HG03064 (cell line): ENCODE results near the gene ODAD3.
"Not testable (repeated sequence)": the region's sequence is repeated elsewhere in the genome, so short reads cannot be mapped to it uniquely, and the experiment has no call there.

ENCODE experiments used
- ATAC-seq: cut with Tn5 transposase; IDR thresholded peaks from one replicate; pipeline ENCODE4 v1.9.1; 2021; ENCODE audit warnings: low read depth; ENCODE audit not compliant: unreplicated experiment

Gene ODAD3

DNA sequence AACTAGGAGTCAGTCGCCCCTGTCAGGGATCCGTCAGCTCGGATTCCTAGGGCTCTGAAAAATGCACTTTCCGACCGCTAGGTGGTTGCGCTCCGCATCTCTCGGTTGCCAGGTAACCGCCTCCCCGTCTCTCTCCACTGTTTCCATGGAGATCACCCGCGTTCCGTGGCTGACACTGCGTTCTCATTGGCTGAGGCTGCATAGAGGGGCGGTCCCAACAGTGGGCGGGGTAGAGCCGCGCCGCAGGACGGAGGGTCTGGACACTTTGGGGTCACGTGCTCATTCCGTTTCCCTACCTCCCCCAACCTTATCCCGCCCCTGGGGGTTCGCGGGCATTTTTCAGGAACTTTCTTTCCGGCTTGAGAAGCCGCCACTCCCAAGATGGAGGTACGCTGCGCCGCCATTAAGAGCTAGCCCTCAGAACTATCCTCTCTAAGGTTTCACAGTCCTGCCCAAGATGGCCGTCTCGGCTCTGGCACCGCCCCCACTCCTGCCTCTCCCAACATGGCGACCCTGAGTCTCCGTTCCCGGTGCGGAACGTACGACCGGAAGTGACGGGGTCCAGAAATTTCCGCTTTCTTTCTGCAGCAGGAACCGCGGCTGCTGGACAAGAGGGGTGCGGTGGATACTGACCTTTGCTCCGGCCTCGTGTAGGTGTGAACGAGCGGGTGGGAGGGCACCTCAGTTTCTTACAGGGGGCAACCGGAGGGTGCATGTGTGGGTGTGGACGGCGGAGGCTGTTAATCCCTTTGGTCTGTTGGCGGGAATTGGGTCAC lies at the start of gene ODAD3, which contains the start of gene PRKCSH:
Gene ODAD3 (minus strand): TSS at position 65 of the 776 bp plus-strand sequence. CDS start 105 bp downstream, outside the sequence.
Gene PRKCSH (plus strand): TSS at position 579 of the 776 bp plus-strand sequence. CDS start 483 bp downstream, outside the sequence.
- ATAC-seq = peak; percentile 83

DNA sequence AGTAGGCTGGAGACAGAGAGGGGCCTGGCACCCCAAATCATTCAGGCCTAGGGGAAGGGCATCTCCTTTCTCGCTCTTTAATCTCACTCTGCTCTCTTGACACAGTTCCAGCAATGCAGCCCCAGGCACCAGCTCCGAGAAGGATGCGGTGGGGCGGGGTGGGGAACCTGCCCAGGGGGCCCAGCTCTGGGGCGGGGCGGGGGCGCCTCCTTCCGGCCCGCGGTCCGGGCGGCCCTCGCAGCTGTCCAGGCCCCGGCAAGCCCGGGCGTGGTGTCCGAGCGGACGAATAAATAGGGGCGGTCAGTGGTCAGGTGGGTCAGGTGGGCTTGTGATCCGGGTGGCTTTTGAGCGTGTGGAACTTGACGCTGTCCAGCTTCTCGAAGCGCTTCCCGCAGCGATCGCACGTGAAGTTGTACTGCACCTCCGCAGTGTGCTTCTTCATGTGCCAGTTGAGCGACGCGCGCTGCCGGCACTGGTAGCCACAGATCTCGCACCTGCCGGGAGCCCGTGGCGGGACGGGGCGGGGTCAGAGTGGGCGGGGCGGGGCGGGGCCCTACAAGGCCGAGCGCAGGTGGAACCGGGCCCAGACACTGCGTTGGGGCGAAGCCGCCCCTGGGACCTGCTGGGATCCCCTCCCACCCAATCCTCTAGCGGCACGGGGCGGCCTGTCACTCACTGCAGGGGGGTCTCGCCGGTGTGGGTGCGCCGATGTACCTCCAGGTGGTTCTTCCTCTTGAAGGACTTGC lies 48.6 kb upstream of the ODAD3 start:
- ATAC-seq = no peak

DNA sequence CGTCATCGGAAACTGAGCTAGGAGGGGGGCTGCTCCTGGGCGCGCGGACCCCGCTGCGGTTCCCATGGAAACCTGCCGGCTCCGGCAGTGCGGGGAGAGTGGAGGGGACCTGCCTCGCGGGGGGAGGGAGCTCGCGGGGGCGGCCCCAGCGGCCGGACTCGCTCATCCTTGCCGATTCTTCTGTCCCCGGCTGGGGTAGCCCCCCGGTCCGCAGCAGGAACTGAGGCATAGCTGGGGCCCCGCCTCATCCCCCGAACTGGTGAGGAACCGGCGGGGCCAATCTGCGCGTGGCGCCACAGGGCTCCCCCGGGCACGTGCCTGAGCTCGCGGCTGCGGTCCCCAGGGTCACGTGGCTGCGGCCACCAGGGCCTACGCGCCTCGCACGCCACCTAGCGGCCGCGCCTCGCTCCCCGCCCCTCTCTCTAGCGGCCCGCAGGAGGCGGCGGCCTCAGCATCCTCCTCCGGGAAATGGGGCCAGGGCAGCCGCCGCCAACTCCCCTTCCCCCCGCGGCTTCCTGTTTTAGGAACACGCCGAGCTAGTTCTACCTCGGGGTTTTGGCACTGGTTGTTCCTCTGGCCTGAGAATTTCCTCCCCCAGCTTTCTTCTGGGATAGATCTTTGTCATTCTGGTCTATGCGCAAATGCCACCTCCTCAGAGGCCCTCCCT lies 47.6 kb upstream of the ODAD3 start:
- ATAC-seq = peak; percentile 35

DNA sequence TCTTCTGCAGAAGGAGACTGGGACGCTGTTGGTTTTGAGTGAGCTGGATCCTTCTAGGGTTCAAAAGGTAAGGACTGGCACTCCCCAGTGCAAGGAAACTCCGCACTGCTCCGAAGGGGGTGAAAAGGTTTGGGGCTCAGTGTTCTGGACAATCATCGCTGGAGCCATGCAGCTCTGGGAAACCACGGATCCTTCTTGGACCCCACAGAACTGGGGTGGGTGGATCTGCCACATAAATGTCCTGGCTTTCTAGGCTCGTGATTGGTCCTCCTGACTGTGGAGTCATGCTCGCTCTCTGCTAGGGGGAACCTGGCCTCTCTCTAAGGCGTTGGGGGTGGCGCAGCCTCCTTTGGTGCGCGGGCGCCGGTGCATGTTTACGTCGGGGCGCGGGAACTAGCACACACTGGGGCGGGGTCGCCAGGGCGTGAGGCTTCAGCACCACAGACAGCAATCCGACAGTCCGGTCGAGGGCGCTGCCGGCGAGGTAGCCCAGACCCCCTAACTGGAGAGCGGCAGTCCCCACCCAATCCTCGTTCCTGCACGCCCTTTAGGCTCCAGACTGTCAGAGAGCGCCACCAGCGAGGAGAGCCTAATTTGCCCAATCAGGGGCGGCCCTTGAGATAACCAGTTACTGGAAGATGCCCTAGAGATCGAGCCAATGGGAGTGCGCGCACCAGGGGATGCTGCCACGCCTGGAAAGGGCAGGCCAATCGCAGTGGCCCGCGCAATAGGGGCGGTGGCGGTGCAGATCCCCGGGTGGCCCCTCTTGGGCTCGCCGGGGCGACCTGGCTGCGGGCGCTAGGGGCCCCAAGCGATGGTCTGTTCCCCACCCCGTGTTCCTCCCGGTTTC lies 46.8 kb upstream of the ODAD3 start:
- peak; percentile 52 for ATAC-seq

- ATAC-seq = no peak
Observed at GRCh38 chr19:11480715-11481533, 46.0 kb upstream of the ODAD3 start, which contains the start of gene ELAVL3. Gene ELAVL3, minus strand, starts transcription at chr19:11481046. Its CDS starts 438 bp downstream, at chr19:11480608.

GRCh38 chr19:11479898-11480714 lies 45.2 kb upstream of the ODAD3 start:
- ATAC-seq = no peak

DNA sequence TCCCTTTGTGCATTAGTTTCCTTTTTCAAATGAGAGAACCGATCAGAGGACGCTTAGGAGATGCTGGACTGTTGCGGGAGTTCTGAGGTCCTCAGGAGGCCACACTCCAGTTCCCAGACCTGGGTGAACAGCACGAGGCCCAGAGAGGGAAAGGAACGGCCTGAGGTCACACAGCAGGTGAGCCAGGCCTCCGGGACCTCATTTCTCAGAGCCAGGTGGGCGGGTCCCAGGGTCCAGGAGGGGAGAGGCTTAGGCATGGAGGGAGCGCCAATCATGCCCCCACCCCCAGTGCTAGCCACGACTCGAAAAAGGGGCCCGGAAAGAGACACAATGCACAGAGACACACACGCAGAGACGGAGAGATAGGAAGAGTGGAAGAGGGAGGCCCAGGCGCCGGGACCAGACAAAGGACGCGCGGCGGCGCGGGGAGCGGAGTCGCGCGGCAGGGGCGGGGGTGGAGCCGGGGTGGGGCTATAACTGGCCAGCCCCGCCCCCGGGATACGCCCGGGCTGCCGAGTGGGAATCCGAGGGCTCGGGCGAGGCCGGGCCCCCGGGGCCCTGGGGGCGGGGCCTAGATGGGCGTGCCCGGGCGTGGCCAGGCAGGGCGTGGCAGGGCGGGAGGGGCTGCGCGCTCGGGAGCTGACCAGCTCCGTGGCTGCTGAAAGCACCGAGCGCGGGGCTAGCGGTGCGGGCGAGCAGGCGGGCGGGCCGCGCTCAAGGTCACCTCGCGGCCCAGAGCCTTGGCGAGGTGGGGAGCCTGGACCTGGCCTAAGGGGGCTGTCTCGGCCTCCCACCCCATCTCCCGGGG lies 44.4 kb upstream of the ODAD3 start:
- ATAC-seq = no peak

DNA sequence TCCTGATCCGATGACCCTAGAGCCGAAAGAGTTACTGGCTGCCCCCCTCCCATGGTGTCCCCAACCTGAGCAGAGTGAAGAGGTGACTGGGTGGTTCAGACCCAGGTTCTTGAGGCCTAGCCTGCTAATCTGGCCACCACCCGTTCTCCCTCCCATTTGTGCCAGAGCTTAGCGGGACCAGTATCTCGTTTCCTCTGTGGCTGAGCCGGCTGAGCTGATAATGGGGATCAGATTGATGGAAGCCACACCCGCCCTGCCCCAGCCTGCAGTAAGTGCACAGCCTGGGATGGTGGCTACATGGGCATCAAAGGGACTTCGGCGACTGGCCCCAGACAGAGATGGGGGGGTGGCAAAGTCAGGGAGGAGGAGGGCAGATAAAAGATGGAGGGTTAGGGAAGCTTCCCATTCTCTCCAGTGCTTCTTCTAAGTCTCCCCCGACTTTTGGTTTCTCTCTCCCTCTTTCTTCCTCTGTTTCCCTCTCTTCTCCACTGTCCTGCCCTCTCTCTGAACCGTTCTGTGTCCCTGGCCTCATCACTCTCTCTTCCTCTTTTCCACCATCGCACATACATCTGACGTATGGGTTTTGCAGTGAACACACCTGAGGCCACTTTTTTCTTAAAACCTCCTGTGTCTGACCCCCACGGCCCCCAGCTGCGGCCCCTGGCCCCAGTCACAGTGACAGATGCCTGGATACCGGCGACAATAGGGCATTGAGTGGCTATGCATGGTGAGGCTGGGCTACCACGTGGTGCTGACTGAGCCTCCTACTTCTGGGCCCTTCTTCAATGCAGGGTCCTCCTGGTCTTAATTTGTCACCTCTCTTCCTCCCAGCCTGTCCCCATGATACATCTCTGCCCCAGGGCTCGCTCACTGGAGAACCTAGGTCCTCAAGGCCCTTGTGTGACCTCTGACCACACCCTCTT lies 43.5 kb upstream of the ODAD3 start:
- ATAC-seq = no peak

- no peak for ATAC-seq
Observed at GRCh38 chr19:11475861-11476260, 40.9 kb upstream of the ODAD3 start.

GRCh38 chr19:11475343-11475742 lies 40.4 kb upstream of the ODAD3 start:
- not testable (repeated sequence) for ATAC-seq

- ATAC-seq = no peak
Observed at GRCh38 chr19:11473725-11474124, 38.8 kb upstream of the ODAD3 start.

DNA sequence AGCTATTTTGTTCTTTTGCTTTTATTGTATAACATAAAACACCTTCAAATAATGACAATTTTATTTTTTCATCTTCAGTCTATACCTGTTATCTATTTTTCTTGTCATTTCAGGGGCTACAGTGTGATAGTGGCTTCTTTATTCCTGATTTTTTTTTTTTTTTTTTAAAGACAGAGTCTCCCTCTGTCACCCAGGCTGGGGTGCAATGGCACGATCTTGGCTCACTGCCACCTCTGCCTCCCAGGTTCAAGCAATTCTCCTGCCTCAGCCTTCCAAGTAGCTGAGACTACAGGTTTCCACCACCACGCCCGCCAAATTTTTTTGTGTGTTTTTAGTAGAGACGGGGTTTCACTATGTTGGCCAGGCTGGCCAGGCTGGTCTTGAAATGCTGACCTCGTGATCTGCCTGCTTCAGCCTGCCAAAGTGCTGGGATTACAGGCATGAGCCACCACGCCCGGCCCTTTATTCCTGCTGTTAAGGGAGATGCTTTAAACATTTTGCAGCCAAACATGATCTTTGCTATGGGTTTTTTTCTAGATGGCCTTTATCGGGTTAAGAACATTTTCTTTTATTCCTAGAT lies 33.4 kb upstream of the ODAD3 start:
- not testable (repeated sequence) for ATAC-seq

- no peak for ATAC-seq
Observed at GRCh38 chr19:11465600-11465999, 30.7 kb upstream of the ODAD3 start.

DNA sequence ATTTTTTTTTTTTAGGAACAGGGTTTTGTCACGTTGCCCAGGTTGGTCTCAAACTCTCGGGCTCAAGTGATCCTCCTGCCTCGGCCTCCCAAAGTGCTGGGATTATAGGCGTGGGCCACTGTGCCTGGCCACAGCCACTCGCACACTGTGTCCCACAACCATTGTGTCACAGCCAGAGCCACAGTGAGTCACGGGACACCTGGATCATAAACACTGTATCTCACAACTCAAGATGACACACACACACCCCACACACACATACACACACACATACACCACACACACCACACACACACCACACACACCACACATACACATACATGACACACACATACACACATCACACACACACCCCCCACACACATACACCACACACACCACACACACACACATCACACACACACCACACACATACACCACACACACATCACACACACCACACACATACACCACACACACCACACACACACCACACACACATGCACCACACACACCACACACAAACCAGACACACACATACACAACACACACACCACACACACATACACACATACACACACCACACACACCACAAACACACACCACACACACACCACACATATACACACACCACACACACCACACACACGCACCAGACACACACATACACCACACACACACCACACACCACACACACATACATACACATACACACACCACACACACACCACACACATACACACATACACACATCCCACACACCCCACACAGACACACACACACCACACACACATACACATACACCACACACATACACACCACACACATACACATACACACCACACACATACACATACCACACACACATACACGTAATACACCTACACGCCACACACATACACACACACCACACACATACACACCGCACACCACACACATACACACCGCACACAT lies 29.7 kb upstream of the ODAD3 start:
- ATAC-seq = no peak

- no peak for ATAC-seq
Observed at GRCh38 chr19:11463391-11463790, 28.5 kb upstream of the ODAD3 start.
